Right lobe of liver (tissue), 4 donors: ENCODE measurements around the gene RTF2.

ENCODE experiments used
- POLR2A ChIP-seq: fragments of 450-650 bp; IDR thresholded peaks from one replicate; pipeline ENCODE4 v1.6.1; 2017; ENCODE audit warnings: antibody characterized with exemption, mild to moderate bottlenecking
- TF ChIP-seq, protein P1 (sequence below), 4 donors: fragments of 200-600 bp in 3 of 4; fragments of 450-650 bp in 1 of 4; IDR thresholded peaks; one replicate each; pipeline versions ENCODE4 v1.5.1 to v1.8.0; 2016 to 2022; ENCODE audit warnings: antibody characterized with exemption in 4 of 4, mild to moderate bottlenecking in 2 of 4
- donor health status: DM: no; HTN: no; CAD: no.
- donor health status: DM: no; HTN: no; CAD: no.
- donor health status: DM: no; HTN: yes; CAD: no.

DNA sequence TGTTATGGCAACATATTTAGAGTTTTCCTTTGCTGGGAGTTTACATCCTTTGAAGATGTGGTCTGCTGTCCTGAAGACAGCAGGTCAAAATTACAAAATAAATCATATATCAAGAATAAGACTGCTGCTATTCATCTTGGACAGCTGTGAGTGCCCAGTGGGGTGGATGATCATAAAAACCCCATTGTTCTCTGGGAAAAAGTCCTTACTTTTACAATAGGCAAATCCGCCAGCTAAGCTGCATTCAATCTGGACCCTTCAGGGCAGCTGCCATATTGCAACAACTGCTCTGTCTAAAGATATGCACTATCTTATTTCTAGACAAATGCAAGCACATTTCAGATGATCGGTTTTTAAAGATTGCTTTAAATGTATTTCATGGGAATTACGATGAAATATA lies 37.0 kb upstream of the RTF2 start:
- TF ChIP-seq, protein P1, sequence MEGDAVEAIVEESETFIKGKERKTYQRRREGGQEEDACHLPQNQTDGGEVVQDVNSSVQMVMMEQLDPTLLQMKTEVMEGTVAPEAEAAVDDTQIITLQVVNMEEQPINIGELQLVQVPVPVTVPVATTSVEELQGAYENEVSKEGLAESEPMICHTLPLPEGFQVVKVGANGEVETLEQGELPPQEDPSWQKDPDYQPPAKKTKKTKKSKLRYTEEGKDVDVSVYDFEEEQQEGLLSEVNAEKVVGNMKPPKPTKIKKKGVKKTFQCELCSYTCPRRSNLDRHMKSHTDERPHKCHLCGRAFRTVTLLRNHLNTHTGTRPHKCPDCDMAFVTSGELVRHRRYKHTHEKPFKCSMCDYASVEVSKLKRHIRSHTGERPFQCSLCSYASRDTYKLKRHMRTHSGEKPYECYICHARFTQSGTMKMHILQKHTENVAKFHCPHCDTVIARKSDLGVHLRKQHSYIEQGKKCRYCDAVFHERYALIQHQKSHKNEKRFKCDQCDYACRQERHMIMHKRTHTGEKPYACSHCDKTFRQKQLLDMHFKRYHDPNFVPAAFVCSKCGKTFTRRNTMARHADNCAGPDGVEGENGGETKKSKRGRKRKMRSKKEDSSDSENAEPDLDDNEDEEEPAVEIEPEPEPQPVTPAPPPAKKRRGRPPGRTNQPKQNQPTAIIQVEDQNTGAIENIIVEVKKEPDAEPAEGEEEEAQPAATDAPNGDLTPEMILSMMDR (IDR thresholded peaks at IDR 0.05), result no peak
- no peak for TF ChIP-seq POLR2A
